GM19455 (cell line): ENCODE results near the gene TAS1R1.

Experiments
- ATAC-seq: cut with Tn5 transposase; IDR thresholded peaks from one replicate; pipeline ENCODE4 v1.9.1; 2021; ENCODE audit not compliant: unreplicated experiment

Gene TAS1R1

GRCh38 chr1:6554907-6555778 lies at the start of gene TAS1R1:
TAS1R1 (plus strand) TSS chr1:6555307; CDS start chr1:6555374, 67 bp downstream.
- ATAC-seq: no peak

DNA sequence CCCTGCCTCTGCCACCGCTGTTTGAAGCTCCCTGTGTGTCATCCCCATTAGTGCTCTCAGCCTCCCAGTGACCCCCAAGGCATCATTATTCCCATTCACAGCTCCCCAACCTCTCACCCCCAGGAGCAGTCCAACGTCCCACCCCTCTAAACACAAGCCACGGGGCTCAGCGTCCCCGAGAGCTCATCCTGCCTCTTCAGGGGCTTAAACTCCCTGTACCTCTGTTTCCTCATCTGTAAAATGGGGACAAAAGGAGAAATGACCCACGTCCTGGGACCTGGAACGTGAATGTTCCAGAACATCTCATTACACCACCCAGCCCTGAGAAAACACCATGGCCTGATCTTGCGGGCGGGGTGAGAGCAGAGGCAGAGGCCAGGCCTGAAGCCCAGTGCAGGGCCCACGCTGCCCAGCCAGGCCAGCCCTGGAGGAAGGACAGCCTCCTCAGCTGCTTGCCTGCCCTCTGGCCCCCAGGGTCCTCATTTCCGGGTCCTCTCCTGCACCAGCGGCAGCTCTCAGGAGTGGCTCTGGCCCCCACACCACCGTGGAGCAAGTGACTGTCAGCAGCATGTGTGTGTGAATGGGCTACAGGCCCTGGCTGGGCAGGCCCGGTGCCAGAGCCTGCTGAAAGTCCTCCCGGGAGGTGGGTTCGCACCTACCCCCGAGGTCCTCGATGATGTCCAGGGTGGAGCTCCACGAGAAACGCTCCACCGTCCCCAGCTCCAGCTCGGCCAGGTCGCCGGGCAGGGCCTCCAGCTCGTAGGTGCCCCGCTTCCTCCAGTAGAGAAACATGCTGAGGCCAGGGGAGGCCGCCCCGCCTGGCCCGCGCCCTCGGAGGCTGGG lies 49.5 kb upstream of the TAS1R1 start:
- ATAC-seq: no peak

- ATAC-seq: no peak
Observed at GRCh38 chr1:6506210-6507036, 48.7 kb upstream of the TAS1R1 start.

- ATAC-seq: no peak
Observed at GRCh38 chr1:6507037-6507428, 48.1 kb upstream of the TAS1R1 start.

- no peak for ATAC-seq
Observed at GRCh38 chr1:6507461-6507911, 47.6 kb upstream of the TAS1R1 start.

GRCh38 chr1:6508154-6508815 lies 46.8 kb upstream of the TAS1R1 start:
- ATAC-seq: no peak

- no peak for ATAC-seq
Observed at GRCh38 chr1:6508816-6509189, 46.3 kb upstream of the TAS1R1 start.

DNA sequence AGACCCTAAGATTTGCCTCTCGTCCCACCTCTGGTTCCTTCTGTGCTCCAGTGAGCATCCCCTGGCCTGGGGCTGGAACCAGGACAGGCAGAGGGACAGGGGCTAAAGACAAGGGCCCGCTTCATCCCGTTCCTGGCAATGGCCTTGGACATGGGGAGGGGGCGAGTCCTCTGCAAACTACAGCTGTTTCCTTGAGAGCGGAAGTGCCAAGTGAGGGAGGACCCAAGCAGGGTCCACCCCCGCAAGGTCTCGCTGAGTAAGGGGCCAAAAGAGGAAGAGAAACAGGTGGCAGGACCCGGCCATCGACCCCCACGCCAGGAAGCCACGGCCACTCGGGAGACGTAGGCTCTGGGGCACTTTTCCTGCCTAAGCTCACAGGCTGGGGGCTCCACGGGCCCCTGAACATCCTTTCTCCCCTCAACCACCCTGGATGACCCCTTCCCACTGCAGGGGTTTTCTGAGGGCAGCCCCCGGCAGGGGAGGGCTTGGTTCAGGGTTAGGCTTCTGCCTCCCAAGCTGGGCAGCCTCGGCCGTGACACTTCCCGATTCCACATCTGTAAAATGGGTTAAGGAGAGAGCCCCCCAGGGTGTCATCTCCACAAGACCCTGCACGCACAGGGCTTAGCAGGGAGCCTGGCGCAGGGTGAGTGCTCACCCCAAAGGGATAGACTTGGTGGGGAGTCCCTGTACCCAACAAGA lies 45.7 kb upstream of the TAS1R1 start:
- ATAC-seq: no peak

- ATAC-seq: no peak
Observed at GRCh38 chr1:6509919-6510291, 45.2 kb upstream of the TAS1R1 start.

DNA sequence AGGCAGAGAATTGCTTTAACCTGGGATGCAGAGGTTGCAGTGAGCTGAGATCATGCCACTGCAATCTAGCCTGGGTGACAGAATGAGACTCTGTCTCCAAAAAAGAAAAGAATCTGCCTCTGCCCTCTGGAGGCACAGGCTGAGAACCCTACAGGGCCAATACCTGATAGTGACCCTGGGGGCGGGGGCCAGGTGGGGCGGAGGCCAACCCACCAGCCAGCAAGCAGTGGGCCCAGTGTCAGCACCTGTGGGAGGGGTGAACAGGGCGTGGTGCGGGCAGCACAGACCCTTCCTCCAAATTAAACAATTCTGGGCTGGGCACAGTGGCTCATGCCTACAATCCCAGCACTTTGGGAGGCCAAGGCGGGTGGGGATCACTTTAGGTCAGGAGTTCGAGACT lies 44.6 kb upstream of the TAS1R1 start:
- ATAC-seq: no peak

GRCh38 chr1:6511056-6511455 lies 44.1 kb upstream of the TAS1R1 start:
- ATAC-seq: no peak

DNA sequence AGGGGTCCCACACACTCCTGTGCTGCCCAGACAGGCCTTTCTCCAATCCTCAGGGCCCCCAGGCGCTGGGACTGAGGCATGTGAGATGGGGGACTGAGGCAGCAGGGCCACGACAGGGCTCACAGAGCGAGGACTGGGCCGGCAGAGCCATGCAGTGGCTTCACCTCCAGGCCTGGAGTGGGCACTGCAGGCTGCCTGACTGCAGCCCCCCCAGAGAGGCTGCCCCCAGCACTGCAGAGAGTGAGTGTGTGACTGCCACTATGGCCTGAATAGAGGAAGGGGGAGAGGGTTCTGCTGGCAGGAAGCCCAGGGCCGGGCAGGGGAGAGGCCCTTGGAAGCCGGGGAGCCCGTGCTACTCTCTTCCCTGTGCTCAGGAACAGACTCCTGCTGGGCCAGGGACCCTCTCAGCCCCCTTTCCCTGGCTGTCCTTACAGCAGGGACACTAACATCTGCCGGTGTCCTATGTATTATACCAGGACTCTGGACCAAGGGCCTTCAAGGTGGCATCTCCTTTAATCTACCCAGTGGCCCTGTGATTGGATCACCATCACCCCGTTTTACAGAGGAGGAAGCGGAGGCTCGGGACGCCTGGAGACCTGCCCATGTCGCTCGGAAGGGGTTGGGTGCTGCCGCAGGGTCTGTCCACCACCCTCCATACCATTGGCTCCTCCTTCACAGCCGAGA lies 43.4 kb upstream of the TAS1R1 start:
- ATAC-seq: no peak

GRCh38 chr1:6512245-6512907 lies 42.7 kb upstream of the TAS1R1 start:
- no peak for ATAC-seq

DNA sequence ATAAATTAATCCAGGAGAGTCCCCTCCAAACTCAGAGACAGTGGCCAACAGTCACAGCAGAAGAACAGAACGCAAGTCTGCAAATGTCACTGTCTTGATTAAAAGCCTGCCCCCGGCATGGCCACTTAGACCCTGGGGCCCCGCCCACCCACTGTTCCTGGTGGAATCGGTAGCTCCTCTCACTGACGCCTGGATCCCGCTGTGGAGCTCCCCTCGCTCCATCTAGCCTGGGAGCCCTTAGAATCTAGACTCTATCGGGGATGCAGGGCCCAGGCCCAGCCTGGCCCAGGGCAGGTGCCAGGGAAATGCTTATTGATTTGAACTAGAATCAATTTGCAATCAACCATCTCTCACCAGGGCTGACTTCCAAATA lies 42.2 kb upstream of the TAS1R1 start:
- ATAC-seq: no peak

GRCh38 chr1:6513320-6513801 lies 41.7 kb upstream of the TAS1R1 start:
- ATAC-seq: no peak

- no peak for ATAC-seq
Observed at GRCh38 chr1:6515771-6516170, 39.3 kb upstream of the TAS1R1 start.

- ATAC-seq: no peak
Observed at GRCh38 chr1:6517435-6517851, 37.7 kb upstream of the TAS1R1 start.

- ATAC-seq: no peak
Observed at GRCh38 chr1:6519491-6519934, 35.6 kb upstream of the TAS1R1 start.
